OCI-LY1 (cell line): ENCODE results near the gene EEF1E1.

ENCODE experiments used
- H2AFZ ChIP-seq: fragments of 200-600 bp; sonication (generic), shearing (Covaris generic); 2 replicates; pipeline ENCODE4 v1.6.0; 2014; ENCODE audit warnings: antibody characterized with exemption, mild to moderate bottlenecking, low read length
- H3F3A ChIP-seq: fragments of 200-600 bp; sonication (generic), shearing (Covaris generic); 2 replicates; pipeline ENCODE4 v1.6.0; 2014; ENCODE audit warnings: mild to moderate bottlenecking, antibody characterized with exemption, low read length, moderate library complexity; ENCODE audit not compliant: insufficient read depth
- H3K27ac ChIP-seq: fragments of 200-600 bp; sonication (generic); 2 replicates; pipeline ENCODE4 v1.5.1; 2014; ENCODE audit warnings: low read length, mixed run types, mild to moderate bottlenecking, low read depth; ENCODE audit not compliant: poor library complexity, severe bottlenecking
- H3K27me3 ChIP-seq: fragments of 200-600 bp; sonication (generic); 2 replicates; pipeline ENCODE4 v1.6.0; 2014; ENCODE audit warnings: antibody characterized with exemption, mild to moderate bottlenecking, low read length, moderate library complexity; ENCODE audit not compliant: insufficient read depth
- H3K36me3 ChIP-seq: fragments of 200-600 bp; sonication (generic); 2 replicates; pipeline ENCODE4 v1.6.1; 2014; ENCODE audit warnings: mild to moderate bottlenecking, antibody characterized with exemption, low read length, moderate library complexity, mixed read lengths; ENCODE audit not compliant: insufficient read depth
- H3K4me1 ChIP-seq: fragments of 200-600 bp; sonication (generic); 2 replicates; pipeline ENCODE4 v1.5.1; 2014; ENCODE audit warnings: mild to moderate bottlenecking, low read length, moderate library complexity; ENCODE audit not compliant: insufficient read depth, severe bottlenecking
- H3K4me2 ChIP-seq: fragments of 200-600 bp; sonication (generic), shearing (Covaris generic); 2 replicates; pipeline ENCODE4 v1.6.1; 2014; ENCODE audit warnings: low read length
- H3K4me3 ChIP-seq: fragments of 200-600 bp; sonication (generic); 2 replicates; pipeline ENCODE4 v1.5.1; 2014; ENCODE audit warnings: low read length, low read depth, mild to moderate bottlenecking, mixed read lengths; ENCODE audit not compliant: poor library complexity, severe bottlenecking
- H3K79me2 ChIP-seq: fragments of 200-600 bp; shearing (Covaris generic); 2 replicates; pipeline ENCODE4 v1.6.1; 2016; ENCODE audit warnings: mixed run types, low read length, mixed read lengths; ENCODE audit not compliant: insufficient read depth
- H3K9ac ChIP-seq: fragments of 200-600 bp; sonication (generic), shearing (Covaris generic); 2 replicates; pipeline ENCODE4 v1.6.1; 2014; ENCODE audit warnings: mild to moderate bottlenecking, low read length, mixed read lengths
- H3K9me2 ChIP-seq: fragments of 200-600 bp; sonication (generic), shearing (Covaris generic); 2 replicates; pipeline ENCODE4 v1.6.1; 2014; ENCODE audit warnings: low read depth, mild to moderate bottlenecking, low read length, mixed read lengths
- H3K9me3 ChIP-seq: fragments of 200-600 bp; shearing (Covaris generic); 2 replicates; pipeline ENCODE4 v1.6.1; 2014; ENCODE audit warnings: low read length, mixed read lengths
- H4K20me1 ChIP-seq: fragments of 200-600 bp; sonication (generic), shearing (Covaris generic); 2 replicates; pipeline ENCODE4 v1.6.0; 2016; ENCODE audit warnings: mild to moderate bottlenecking, low read length; ENCODE audit not compliant: insufficient read depth
- CTCF ChIP-seq: fragments of 200-600 bp; sonication (generic), shearing (Covaris generic); IDR thresholded peaks from 2 replicates; pipeline ENCODE4 v1.5.1; 2017; ENCODE audit warnings: mild to moderate bottlenecking, antibody characterized with exemption, low read length, moderate library complexity, mixed read lengths
- EZH2 ChIP-seq: fragments of 200-600 bp; sonication (generic), shearing (Covaris generic); IDR thresholded peaks from 2 replicates; pipeline ENCODE4 v1.8.0; 2017; ENCODE audit warnings: borderline replicate concordance, mixed run types, mild to moderate bottlenecking, antibody characterized with exemption, low read length, moderate library complexity, mixed read lengths

The EEF1E1 gene

GRCh38 chr6:8075185-8075584, 27.2 kb downstream of the EEF1E1 start:
- TF ChIP-seq EZH2 (no peak), CTCF (no peak)
- H3K4me1 ChIP-seq, result no peaks in the 10 kb centered on the region
- no peak overlapping the region for H3K27ac ChIP-seq

GRCh38 chr6:8074213-8074612, 28.1 kb downstream of the EEF1E1 start:
- H3K9me3 ChIP-seq, result no peaks in the 10 kb centered on the region
- H3F3A ChIP-seq, result no peaks in the 10 kb centered on the region
- H3K27me3 ChIP-seq, result no peaks in the 10 kb centered on the region
- no peak overlapping the region for H2AFZ ChIP-seq
- H3K27ac ChIP-seq, result no peak overlapping the region
- H3K4me3 ChIP-seq, result no peak overlapping the region
- no peaks in the 10 kb centered on the region for H3K9me2 ChIP-seq
- no peak for TF ChIP-seq CTCF
- no peaks in the 10 kb centered on the region for H3K4me1 ChIP-seq
- no peak overlapping the region for H3K4me2 ChIP-seq
- no peak overlapping the region for H3K9ac ChIP-seq
- H3K79me2 ChIP-seq, result no peaks in the 10 kb centered on the region
- no peaks in the 10 kb centered on the region for H4K20me1 ChIP-seq
- H3K36me3 ChIP-seq, result peaks cover 12% of the 10 kb centered on the region

More at GRCh38 chr6:8075185-8075584, 27.2 kb downstream of the EEF1E1 start:
- Histone ChIP-seq H3K36me3 (peaks cover 21% of the 10 kb centered on the region), H2AFZ (no peak overlapping the region), H3K4me2 (no peak overlapping the region), H3K79me2 (no peaks in the 10 kb centered on the region), H4K20me1 (no peaks in the 10 kb centered on the region), H3K9me2 (no peaks in the 10 kb centered on the region), H3K9me3 (no peaks in the 10 kb centered on the region), H3K4me3 (no peak overlapping the region), H3K27me3 (no peaks in the 10 kb centered on the region), H3F3A (no peaks in the 10 kb centered on the region), H3K9ac (no peak overlapping the region)

- Histone ChIP-seq H3K9me2 (no peaks in the 10 kb centered on the region), H3K4me3 (no peak overlapping the region)
- TF ChIP-seq CTCF (no peak), EZH2 (no peak)
Measured at GRCh38 chr6:8073758-8074157, 28.6 kb downstream of the EEF1E1 start.

More at GRCh38 chr6:8073758-8074157, 28.6 kb downstream of the EEF1E1 start:
- H2AFZ ChIP-seq, result no peak overlapping the region
- H3F3A ChIP-seq, result no peaks in the 10 kb centered on the region
- no peaks in the 10 kb centered on the region for H3K9me3 ChIP-seq
- no peak overlapping the region for H3K9ac ChIP-seq
- H3K27ac ChIP-seq, result no peak overlapping the region
- peaks cover 8% of the 10 kb centered on the region; the same call in 1 of the 2 replicates for H3K36me3 ChIP-seq
- no peaks in the 10 kb centered on the region for H4K20me1 ChIP-seq
- no peaks in the 10 kb centered on the region for H3K4me1 ChIP-seq
- no peaks in the 10 kb centered on the region for H3K79me2 ChIP-seq
- no peak overlapping the region for H3K4me2 ChIP-seq
- no peaks in the 10 kb centered on the region for H3K27me3 ChIP-seq
